OCI-LY3 (cell line): ENCODE measurements around the gene ZYG11B.
"Not testable (repeated sequence)": the region's sequence is repeated elsewhere in the genome, so short reads cannot be mapped to it uniquely, and the experiment has no call there.

Experiments
- H2AFZ ChIP-seq: fragments of 200-600, 300-600 bp; shearing (Covaris generic); 2 replicates; pipeline ENCODE4 v1.6.0; 2014; ENCODE audit warnings: antibody characterized with exemption, low read depth, low read length
- H3K27ac ChIP-seq: fragments of 200-600, 300-600 bp; sonication (generic); 2 replicates; pipeline ENCODE4 v1.5.1; 2014; ENCODE audit warnings: mild to moderate bottlenecking, low read length, moderate library complexity, mixed read lengths
- H3K27me3 ChIP-seq: fragments of 200-600, 300-600 bp; sonication (generic); 2 replicates; pipeline ENCODE4 v1.6.1; 2014; ENCODE audit warnings: low read depth, low read length, mixed read lengths
- H3K36me3 ChIP-seq: fragments of 200-600, 300-600 bp; sonication (generic); replicated peaks from 2 replicates; pipeline ENCODE3; 2014; ENCODE audit warnings: low read depth, low read length, mixed read lengths
- H3K4me1 ChIP-seq: fragments of 300-600, 200-600 bp; sonication (generic); 2 replicates; pipeline ENCODE4 v1.6.1; 2014; ENCODE audit warnings: low read length, mixed read lengths
- H3K4me2 ChIP-seq: fragments of 200-600, 300-600 bp; sonication (generic); 2 replicates; pipeline ENCODE4 v1.6.1; 2014; ENCODE audit warnings: low read length, mixed read lengths
- H3K4me3 ChIP-seq: fragments of 300-600, 200-600 bp; sonication (generic); 2 replicates; pipeline ENCODE4 v1.5.1; 2014; ENCODE audit warnings: antibody characterized with exemption, mild to moderate bottlenecking, low read length, moderate library complexity
- H3K79me2 ChIP-seq: fragments of 300-600, 200-600 bp; shearing (Covaris generic); 2 replicates; pipeline ENCODE4 v1.6.1; 2014; ENCODE audit warnings: mild to moderate bottlenecking, low read length, mixed read lengths
- H3K9ac ChIP-seq: fragments of 300-600, 200-600 bp; shearing (Covaris generic); 2 replicates; pipeline ENCODE4 v1.6.0; 2014; ENCODE audit warnings: mild to moderate bottlenecking, low read length, moderate library complexity
- H3K9me3 ChIP-seq: fragments of 200-600, 300-600 bp; shearing (Covaris generic); 2 replicates; pipeline ENCODE4 v1.6.1; 2014; ENCODE audit warnings: low read length, mixed read lengths; ENCODE audit not compliant: insufficient read depth
- H4K20me1 ChIP-seq: fragments of 200-600, 300-600 bp; sonication (generic); 2 replicates; pipeline ENCODE4 v1.6.1; 2016; ENCODE audit warnings: low read length, mixed read lengths; ENCODE audit not compliant: insufficient read depth
- EZH2phosphoT487 ChIP-seq: fragments of 200-600 bp; shearing (Covaris generic); IDR thresholded peaks from 2 replicates; pipeline ENCODE4 v1.6.1; 2018; ENCODE audit warnings: antibody characterized with exemption, mixed run types, low read depth
- TF ChIP-seq, protein P1 (sequence below): fragments of 200-600, 300-600 bp; sonication (generic); IDR thresholded peaks from 2 replicates; pipeline ENCODE4 v1.5.1; 2014; ENCODE audit warnings: antibody characterized with exemption, low read length, low read depth

ZYG11B gene

DNA sequence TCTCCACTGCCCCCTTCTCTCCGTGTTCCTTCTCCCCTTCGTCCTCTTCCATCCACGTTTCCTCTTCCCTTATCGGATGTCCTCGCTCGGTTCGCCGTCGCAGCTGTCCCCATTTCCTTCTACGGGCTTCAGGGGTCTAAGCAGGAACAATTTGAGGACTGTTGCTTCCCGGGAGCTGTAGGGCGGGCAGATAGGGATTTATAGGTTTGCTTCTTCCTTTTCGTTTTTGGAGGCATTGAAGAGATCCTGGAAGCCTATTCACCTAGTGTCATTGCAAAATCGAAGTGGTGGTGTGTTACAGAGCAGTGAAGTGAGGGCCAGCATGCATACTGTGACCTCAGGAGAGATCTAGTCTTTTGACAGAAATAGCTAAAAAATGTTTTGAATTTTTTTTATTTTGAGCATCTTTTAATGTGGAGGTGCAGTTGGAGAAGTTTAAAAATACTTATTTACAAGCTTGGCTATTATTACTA, 897 bp downstream of the ZYG11B start:
- Histone ChIP-seq H3K4me3 (peak overlapping the region; percentile 98), H3K4me2 (peak overlapping the region; percentile 98), H3K36me3 (no peaks in the 10 kb centered on the region), H3K4me1 (peaks cover 7% of the 10 kb centered on the region; the same call in 1 of the 2 replicates), H3K9me3 (no peaks in the 10 kb centered on the region), H3K27me3 (no peaks in the 10 kb centered on the region), H3K79me2 (peaks cover 20% of the 10 kb centered on the region), H2AFZ (no peak overlapping the region), H4K20me1 (no peaks in the 10 kb centered on the region), H3K9ac (peak overlapping the region; percentile 80), H3K27ac (no peak overlapping the region)
- no peak for TF ChIP-seq EZH2phosphoT487
- TF ChIP-seq, protein P1, sequence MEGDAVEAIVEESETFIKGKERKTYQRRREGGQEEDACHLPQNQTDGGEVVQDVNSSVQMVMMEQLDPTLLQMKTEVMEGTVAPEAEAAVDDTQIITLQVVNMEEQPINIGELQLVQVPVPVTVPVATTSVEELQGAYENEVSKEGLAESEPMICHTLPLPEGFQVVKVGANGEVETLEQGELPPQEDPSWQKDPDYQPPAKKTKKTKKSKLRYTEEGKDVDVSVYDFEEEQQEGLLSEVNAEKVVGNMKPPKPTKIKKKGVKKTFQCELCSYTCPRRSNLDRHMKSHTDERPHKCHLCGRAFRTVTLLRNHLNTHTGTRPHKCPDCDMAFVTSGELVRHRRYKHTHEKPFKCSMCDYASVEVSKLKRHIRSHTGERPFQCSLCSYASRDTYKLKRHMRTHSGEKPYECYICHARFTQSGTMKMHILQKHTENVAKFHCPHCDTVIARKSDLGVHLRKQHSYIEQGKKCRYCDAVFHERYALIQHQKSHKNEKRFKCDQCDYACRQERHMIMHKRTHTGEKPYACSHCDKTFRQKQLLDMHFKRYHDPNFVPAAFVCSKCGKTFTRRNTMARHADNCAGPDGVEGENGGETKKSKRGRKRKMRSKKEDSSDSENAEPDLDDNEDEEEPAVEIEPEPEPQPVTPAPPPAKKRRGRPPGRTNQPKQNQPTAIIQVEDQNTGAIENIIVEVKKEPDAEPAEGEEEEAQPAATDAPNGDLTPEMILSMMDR: no peak

DNA sequence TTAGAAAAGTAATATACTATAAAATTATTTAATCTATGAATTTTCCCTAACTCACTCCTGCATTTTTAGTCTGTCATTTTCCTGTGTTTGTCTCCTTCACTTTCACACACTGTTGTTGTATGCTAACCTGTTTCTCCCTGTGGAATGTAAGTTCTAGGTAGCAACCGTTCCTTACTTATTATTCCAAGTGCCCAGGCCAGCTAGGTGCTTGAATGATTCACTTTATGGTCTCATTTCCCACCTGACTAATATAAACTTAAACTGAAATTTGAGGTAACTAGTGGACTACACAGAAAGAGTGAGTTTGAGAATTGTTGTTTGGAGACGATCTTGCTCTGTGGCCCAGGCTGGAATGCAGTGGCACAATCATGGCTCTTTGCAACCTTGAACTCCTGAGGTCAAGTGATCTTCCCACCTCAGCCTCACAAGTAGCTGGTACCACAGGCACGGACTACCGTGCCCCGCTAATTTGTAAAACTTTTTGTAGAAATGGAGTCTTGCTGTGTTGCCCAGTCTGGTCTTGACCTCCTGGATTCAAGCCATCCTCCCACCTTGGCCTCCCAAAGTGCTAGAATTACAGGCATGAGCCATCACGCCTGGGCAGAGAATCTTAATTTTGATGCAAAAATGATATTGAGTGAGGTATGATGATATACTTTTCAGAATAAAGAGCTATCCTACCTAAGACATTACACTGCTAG, 1.9 kb downstream of the ZYG11B start:
- H3K36me3 ChIP-seq: no peaks in the 10 kb centered on the region
- H3K4me1 ChIP-seq: peaks cover 7% of the 10 kb centered on the region; the same call in 1 of the 2 replicates
- H3K27ac ChIP-seq: no peak overlapping the region
- no peaks in the 10 kb centered on the region for H4K20me1 ChIP-seq
- no peaks in the 10 kb centered on the region for H3K27me3 ChIP-seq
- peaks cover 20% of the 10 kb centered on the region for H3K79me2 ChIP-seq
- TF ChIP-seq, protein P1: no peak
- TF ChIP-seq EZH2phosphoT487: no peak
- H3K4me2 ChIP-seq: no peak overlapping the region
- H2AFZ ChIP-seq: no peak overlapping the region
- no peak overlapping the region for H3K4me3 ChIP-seq
- H3K9ac ChIP-seq: no peak overlapping the region
- no peaks in the 10 kb centered on the region for H3K9me3 ChIP-seq

DNA sequence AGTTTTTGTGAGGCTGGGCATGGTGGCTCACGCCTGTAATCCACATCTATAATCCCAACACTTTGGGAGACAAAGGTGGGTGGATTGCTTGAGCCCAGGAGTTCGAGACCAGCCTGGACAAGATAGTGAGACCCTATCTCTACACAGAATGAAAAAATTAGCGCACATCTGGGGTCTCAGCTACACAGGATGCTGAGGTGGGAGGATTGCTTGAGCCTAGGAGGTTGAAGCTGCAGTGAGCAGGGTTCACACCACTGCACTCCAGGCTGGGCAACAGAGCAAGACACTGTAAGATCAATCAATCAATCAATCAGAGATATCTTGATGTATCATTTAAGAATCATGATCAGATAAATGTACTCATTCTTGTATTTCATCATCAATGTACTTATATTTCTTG, 7.1 kb downstream of the ZYG11B start:
- Histone ChIP-seq H3K9ac (no peak overlapping the region), H3K27me3 (no peaks in the 10 kb centered on the region), H4K20me1 (no peaks in the 10 kb centered on the region), H3K4me3 (no peak overlapping the region), H2AFZ (no peak overlapping the region), H3K79me2 (peaks cover under 1% of the 10 kb centered on the region; the same call in 1 of the 2 replicates), H3K36me3 (no peaks in the 10 kb centered on the region), H3K27ac (no peak overlapping the region), H3K4me2 (no peak overlapping the region), H3K9me3 (no peaks in the 10 kb centered on the region), H3K4me1 (no peaks in the 10 kb centered on the region)
- TF ChIP-seq, protein P1: no peak
- no peak for TF ChIP-seq EZH2phosphoT487

DNA sequence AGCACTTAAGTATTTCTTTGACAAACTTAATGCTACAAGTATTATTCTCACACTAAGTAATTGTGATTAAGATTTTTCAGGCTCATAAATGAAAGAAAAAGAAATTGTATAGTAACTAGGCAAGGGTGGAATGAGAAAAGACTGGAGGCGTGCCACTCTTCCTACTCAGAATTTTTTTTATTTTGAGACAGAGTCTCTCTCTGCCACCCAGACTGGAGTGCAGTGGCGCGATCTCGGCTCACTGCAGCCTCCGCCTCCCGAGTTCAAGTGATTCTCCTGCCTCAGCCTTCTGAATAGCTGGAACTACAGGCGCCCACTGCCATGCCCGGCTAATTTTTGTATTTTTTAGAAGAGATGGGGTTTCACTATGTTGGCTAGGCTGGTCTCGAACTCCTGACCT, 9.1 kb downstream of the ZYG11B start:
- not testable (repeated sequence) for H3K79me2 ChIP-seq, H3K4me2 ChIP-seq, H3K27me3 ChIP-seq, H3K9ac ChIP-seq, H3K4me3 ChIP-seq, H3K27ac ChIP-seq, H4K20me1 ChIP-seq, H3K4me1 ChIP-seq, H3K9me3 ChIP-seq, H2AFZ ChIP-seq, H3K36me3 ChIP-seq
